Measurements from ENCODE around the gene SFMBT1.

The SFMBT1 gene

DNA sequence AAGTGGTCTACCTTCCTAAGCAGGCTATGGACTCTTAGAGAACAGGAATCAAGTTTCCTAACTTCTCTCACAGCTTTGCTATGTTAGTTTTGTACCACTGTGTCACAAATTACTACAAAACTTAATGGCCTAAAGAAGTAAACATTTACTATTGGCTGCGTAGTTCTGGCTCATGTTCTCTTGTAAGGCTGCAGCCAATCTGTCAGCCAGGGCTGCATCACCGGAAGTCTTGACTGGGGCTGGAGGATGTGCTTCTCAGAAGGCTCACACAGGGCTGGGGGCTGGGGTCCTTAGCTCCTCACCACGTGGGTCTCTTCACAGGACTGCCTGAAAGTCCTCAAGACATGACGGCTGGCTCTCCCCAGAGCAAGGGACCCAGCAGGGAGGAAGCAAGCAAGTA is 164.0 kb downstream of the SFMBT1 start:
- no peak for TF ChIP-seq CTCF (IDR thresholded peaks at IDR 0.05; ENCODE audit: low read length, missing control alignments)
- no peak for DNase-seq (ENCODE audit: low read depth)
- H3K4me3 ChIP-seq (replicated peaks; ENCODE audit: low read depth, low read length), result no peak overlapping the region

DNA sequence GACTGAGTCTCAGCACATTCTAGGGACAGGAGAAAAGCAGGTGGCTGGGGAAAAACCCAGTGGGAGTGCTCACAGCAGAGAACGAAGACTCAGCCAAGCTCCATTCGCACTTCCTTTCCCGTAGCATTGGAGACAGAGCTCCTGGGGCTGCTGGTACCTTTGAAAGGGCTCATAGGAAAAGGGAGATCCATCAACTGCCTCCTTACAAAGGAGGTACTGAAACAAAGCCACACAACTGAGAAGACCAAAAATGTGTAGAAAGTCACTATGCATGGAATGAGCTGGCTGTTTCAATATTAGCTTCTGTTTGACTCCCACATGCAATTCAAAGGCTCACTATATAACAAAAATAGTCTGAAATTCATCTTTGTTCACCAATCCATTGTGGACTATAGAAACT is 165.4 kb downstream of the SFMBT1 start:
- no peak for TF ChIP-seq CTCF (IDR thresholded peaks at IDR 0.05; ENCODE audit: low read length, missing control alignments)
- no peak for DNase-seq (ENCODE audit: low read depth)

DNA sequence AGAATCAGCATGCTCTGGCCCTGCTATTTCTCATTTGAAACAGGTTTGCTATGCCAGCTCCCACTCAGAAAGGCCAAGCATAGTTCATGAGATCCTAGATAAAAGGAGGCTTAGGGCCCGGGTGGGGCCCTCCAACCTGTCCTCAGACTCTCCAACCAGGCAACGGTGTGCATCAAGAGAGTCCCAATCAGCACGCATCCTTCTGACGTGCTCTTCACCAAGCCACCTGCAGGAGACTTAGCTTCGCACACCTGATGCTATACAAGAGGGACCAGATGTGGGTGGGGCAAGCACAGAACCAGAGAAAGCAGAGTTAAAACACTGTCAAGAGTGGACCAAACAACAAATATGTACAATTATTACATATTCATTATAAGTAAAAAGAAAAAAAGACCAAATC is 165.8 kb downstream of the SFMBT1 start:
- TF ChIP-seq CTCF (IDR thresholded peaks at IDR 0.05; ENCODE audit: low read length, missing control alignments), result no peak
- no peak overlapping the region for H3K4me3 ChIP-seq (replicated peaks; ENCODE audit: low read depth, low read length)
- no peak for DNase-seq (ENCODE audit: low read depth)

More for the DNA sequence above, 165.4 kb downstream of the SFMBT1 start:
- no peak overlapping the region for H3K4me3 ChIP-seq (replicated peaks; ENCODE audit: low read depth, low read length)

DNA sequence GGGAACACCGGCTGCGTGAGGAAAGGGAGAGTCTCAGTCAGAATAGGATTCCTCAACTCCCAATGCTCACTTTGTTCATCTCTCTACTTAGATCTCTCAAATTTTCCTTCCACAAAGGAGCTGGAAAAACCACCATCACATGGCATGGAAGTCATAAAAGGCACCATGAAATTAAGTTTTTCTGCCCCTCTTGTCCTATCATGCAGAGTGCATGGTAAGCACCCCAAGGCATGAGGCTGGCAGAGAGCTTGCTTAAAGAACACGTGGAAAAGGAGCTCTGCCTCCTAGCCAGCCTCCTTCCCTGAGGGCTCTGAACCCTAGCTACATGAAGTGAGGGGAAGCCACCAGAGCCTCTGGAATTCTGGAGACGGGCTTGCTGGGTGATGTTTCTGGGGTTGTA is 166.3 kb downstream of the SFMBT1 start:
- no peak for DNase-seq (ENCODE audit: low read depth)
- no peak overlapping the region for H3K4me3 ChIP-seq (replicated peaks; ENCODE audit: low read depth, low read length)
- no peak for TF ChIP-seq CTCF (IDR thresholded peaks at IDR 0.05; ENCODE audit: low read length, missing control alignments)

- H3K4me3 ChIP-seq (replicated peaks; ENCODE audit: low read depth, low read length), result no peak overlapping the region
- no peak for DNase-seq (ENCODE audit: low read depth)
- TF ChIP-seq CTCF (IDR thresholded peaks at IDR 0.05; ENCODE audit: low read length, missing control alignments), result no peak
These were observed 166.8 kb downstream of the SFMBT1 start for GRCh38 chr3:52879090-52879489.

DNA sequence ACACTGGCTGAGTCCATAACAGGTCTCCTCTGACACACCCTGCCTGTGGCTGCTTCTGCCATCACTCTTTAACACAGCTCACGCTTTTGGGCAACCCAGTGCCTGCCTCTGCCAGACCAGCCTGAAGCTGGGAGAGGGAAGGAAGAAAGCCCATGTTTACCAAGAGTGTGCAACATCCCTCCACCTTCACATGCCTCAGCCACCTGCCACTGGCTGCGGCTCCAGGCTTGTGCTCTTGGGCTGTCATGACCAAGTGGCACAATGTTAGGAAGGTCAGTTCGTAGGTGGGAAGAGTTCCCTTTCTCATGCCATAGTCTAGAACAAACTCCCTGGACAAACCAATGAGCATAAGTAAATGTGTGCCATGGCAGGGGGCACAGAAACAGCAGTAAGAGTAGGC is 168.8 kb downstream of the SFMBT1 start:
- TF ChIP-seq CTCF (IDR thresholded peaks at IDR 0.05; ENCODE audit: low read length, missing control alignments), result no peak
- DNase-seq (ENCODE audit: low read depth), result no peak
- H3K4me3 ChIP-seq (replicated peaks; ENCODE audit: low read depth, low read length), result no peak overlapping the region

DNA sequence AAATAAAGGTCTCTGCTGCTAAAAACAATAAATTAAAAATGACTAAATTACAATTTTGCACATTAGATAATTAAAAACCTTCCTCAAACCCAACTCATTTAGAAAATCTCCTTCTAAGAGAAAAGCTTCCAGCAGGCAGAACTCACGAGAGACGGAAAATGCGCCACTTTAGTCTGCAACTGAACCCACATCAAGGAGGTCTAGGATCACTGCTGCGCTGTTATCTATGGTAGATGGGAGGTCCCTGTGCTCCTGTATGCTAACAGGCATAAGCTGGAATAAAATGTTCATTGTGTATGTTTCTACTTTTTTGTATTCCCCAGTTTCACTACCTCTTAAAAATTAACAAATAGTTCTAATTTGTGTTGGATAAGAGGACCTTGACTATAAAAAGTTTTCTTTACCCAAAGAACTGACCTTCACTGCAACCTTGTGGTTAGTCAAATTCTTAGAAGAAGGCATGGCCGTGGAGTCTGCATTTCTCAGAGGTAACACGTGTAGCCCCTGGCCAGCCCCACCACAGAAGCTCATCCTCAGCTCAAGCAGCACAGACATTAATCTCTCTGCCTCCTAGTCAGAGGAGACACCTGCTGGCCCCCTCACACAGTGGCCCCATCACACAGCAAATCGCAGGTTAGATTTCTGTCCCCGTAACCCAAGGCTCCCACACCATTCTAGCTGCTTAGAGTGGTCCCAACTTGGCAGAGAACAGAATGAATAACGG is 170.8 kb downstream of the SFMBT1 start:
- DNase-seq (ENCODE audit: low read depth), result no peak
- TF ChIP-seq CTCF (IDR thresholded peaks at IDR 0.05; ENCODE audit: low read length, missing control alignments), result no peak
- H3K4me3 ChIP-seq (replicated peaks; ENCODE audit: low read depth, low read length), result no peak overlapping the region

Data from fibroblast of pulmonary artery (primary cell).